ENCODE data around the gene HOXD11. TPM values are rescaled to one million over a fixed set of nuclear protein-coding genes. Genes with fewer than 3 reads are reported as not detected.

Gene HOXD11
- total and polyA plus RNA-seq, 2 of the 13 experiments (the other 11 are each of a cell fraction or from before 2014, with no cell fraction given) = not detected

- TF ChIP-seq USF2 (IDR thresholded peaks at IDR 0.05; ENCODE audit: low read depth, low read length) = no peak
- no peak for TF ChIP-seq USF2 (CRISPR knock-in tag; IDR thresholded peaks at IDR 0.05; ENCODE audit: borderline replicate concordance)
- no peak for TF ChIP-seq RARG (CRISPR knock-in tag; IDR thresholded peaks at IDR 0.05; ENCODE audit: low read depth)
Observed at GRCh38 chr2:176120364-176121189, 13.5 kb downstream of the HOXD11 start (continued).

- no peaks in the 10 kb centered on the region for H3K36me3 ChIP-seq (replicated peaks in 1 of 2; ENCODE audit: control insufficient read depth in 1 of 2, insufficient read depth in 2 of 2, low read length in 2 of 2)
- H3K4me3 ChIP-seq (replicated peaks in 1 of 3; ENCODE audit: insufficient read depth in 1 of 3, low read depth in 2 of 3, low read length in 3 of 3) = no peak overlapping the region
- H3K27me3 ChIP-seq (ENCODE audit: control insufficient read depth in 1 of 2, insufficient read depth in 2 of 2, low read length in 2 of 2) = peaks cover 27 to 96% of the 10 kb centered on the region in 2 experiments
- CTCF ChIA-PET (ENCODE audit: low intra/inter-chr PET ratio, low total read pairs) = no interaction called here
- no peak for FAIRE-seq
- DNase-seq (ENCODE audit: low spot score) = no peak
- no peak for ATAC-seq
- intact Hi-C loops (cut with micrococcal nuclease; ENCODE audit: unreplicated experiment) (no loop called here), in situ Hi-C loops (cut with HindIII; ENCODE audit: extremely low pct_ligation_motif_present, low pct_unique_long_range_greater_than_20kb) (no loop called here)
- no peak overlapping the region for H3K9ac ChIP-seq (ENCODE audit: insufficient read depth, low read depth, low read length)
- H3K79me2 ChIP-seq (ENCODE audit: insufficient read depth, low read length) = no peaks in the 10 kb centered on the region
- H3K27ac ChIP-seq (ENCODE audit: extremely low read length, insufficient read depth, low read length) = no peak overlapping the region
- POLR2A ChIA-PET = no interaction called here
- H3K4me2 ChIP-seq (ENCODE audit: low read depth, low read length) = no peak overlapping the region
- WGBS (ENCODE audit: low lambda C conversion rate) = 70% methylated on average over 48 of the region's 53 CpGs
- no peak overlapping the region for H2AFZ ChIP-seq (ENCODE audit: low read length)
- no peaks in the 10 kb centered on the region; the same call in 1 of the 2 replicates for H4K20me1 ChIP-seq (ENCODE audit: insufficient read depth, low read length)
- H3K4me1 ChIP-seq (ENCODE audit: insufficient read depth, low read length) = no peaks in the 10 kb centered on the region
- no peaks in the 10 kb centered on the region for H3K9me3 ChIP-seq (ENCODE audit: low read length)
- no TSS peak for BruUV-seq (replicated peaks)
- no peak for TF ChIP-seq ZNF333 (CRISPR knock-in tag; IDR thresholded peaks at IDR 0.05; ENCODE audit: borderline replicate concordance)
- no peak for TF ChIP-seq ERF (CRISPR knock-in tag; IDR thresholded peaks at IDR 0.05)
- TF ChIP-seq THAP9 (CRISPR knock-in tag; IDR thresholded peaks at IDR 0.05; ENCODE audit: borderline replicate concordance) = no peak
- TF ChIP-seq KAT2B (IDR thresholded peaks at IDR 0.05; ENCODE audit: borderline replicate concordance, low read depth, low read length) = no peak
- no peak for TF ChIP-seq ZNF574 (CRISPR knock-in tag; IDR thresholded peaks at IDR 0.05)
- no peak for TF ChIP-seq ZNF629 (CRISPR knock-in tag; conservative IDR thresholded peaks at IDR 0.05)
Observed at GRCh38 chr2:176121190-176122051, 14.3 kb downstream of the HOXD11 start.
